ENCODE measurements around the gene BDP1.
"Not testable (repeated sequence)": the region's sequence is repeated elsewhere in the genome, so short reads cannot be mapped to it uniquely, and the experiment has no call there.

The BDP1 gene

DNA sequence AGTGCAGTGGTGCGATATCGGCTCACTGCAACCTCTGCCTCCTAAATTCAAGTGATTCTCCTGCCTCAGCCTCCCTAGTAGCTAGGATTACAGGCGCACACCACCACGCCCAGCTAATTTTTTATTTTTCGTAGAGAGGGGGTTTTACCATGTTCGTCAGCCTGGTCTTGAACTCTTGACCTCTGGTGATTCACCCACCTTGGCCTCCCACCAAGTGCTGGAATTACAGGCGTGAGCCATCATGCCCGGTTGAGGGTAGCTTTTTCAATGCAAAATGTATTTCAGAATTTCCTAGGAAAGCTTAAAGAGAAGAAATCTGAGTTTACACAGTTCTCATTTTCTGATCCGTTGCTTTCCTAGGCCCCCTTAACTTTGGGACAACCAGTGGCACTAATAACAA is 15.7 kb downstream of the BDP1 start:
- no peak for DNase-seq (ENCODE audit: low read depth)

- no peak for DNase-seq (ENCODE audit: low read depth)
Measured at GRCh38 chr5:71475788-71476384, 20.4 kb downstream of the BDP1 start.

GRCh38 chr5:71481441-71481840 is 26.0 kb downstream of the BDP1 start:
- no peak for DNase-seq (ENCODE audit: low read depth)

GRCh38 chr5:71482132-71482531 is 26.7 kb downstream of the BDP1 start:
- DNase-seq (ENCODE audit: low read depth): no peak

GRCh38 chr5:71483355-71483754 is 27.9 kb downstream of the BDP1 start:
- DNase-seq (ENCODE audit: low read depth): no peak

- no peak for DNase-seq (ENCODE audit: low read depth)
Measured at GRCh38 chr5:71492817-71493615, 37.6 kb downstream of the BDP1 start.

- not testable (repeated sequence) for DNase-seq (ENCODE audit: low read depth)
Measured at GRCh38 chr5:71494202-71494601, 38.8 kb downstream of the BDP1 start.

- not testable (repeated sequence) for DNase-seq (ENCODE audit: low read depth)
Measured at GRCh38 chr5:71498756-71499155, 43.3 kb downstream of the BDP1 start.

- no peak for DNase-seq (ENCODE audit: low read depth)
Measured at GRCh38 chr5:71503536-71503935, 48.1 kb downstream of the BDP1 start.

GRCh38 chr5:71522151-71522550 is 66.7 kb downstream of the BDP1 start:
- DNase-seq (ENCODE audit: low read depth): no peak

DNA sequence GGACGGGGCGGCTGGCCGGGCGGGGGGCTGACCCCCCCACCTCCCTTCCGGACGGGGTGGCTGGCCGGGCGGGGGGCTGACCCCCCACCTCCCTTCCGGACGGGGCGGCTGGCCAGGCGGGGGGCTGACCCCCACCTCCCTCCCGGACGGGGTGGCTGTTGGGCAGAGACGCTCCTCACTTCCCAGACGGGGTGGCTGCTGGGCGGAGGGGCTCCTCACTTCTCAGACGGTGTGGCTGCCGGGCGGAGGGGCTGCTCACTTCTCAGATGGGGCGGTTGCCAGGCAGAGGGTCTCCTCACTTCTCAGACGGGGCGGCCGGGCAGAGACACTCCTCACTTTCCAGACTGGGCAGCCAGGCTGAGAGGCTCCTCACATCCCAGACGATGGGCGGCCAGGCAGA is 70.2 kb downstream of the BDP1 start:
- not testable (repeated sequence) for DNase-seq (ENCODE audit: low read depth)

DNA sequence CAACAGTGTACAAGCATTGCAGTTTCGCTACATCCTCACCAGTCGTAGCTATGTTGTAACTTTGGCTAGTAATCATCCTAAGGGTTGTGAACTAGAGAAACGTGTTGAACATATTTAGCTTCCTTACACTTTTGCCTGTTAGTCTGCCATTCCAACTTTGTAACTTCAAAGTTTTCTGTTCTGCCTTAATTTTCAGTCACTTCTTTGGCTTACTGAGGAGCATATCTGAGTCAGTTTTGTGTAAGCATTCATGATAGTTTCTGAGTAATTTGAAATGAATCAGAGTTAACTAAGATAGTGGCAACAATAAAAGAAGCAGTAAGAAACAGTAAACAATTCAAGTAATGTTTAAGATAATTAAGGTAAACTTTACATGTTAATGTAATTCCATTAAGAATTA is 72.8 kb downstream of the BDP1 start:
- DNase-seq (ENCODE audit: low read depth): no peak

GRCh38 chr5:71529682-71530081 is 74.2 kb downstream of the BDP1 start:
- DNase-seq (ENCODE audit: low read depth): no peak

DNA sequence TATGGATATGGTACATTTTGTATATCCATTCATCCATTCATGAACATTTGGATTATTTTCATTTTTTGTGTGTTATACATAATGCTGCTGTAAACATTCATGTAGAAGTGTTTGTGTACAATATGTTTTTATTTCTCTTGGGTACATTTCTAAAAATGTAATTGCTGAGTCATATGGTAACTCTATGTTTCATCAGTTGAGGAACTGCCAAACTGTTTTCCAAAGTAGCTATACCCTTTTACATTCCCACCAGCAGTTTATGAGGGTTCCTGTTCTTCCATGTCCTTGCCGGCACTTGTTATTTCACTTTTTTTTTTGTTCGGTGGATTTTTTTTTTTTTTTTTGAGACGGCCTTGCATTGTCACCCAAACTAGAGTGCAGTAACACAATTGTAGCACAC is 77.7 kb downstream of the BDP1 start:
- DNase-seq (ENCODE audit: low read depth): no peak

DNA sequence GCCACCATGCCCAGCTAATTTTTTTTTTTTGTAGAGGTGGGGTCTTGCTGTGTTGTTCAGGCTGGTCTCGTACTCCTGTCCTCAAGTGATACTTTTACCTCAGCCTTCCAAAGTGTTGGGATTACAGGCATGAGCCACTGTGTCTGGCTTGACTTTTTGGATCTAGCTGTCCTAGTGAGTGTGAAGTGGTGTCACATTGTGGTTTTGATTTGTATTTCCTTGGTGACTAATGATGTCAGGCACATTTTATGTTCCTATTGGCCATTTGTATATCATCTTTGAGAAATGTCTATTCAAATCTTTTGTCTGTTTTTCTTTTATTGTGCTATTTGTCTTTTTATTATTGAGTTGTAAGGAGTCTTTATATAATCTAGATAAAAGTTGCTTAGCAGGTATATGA is 78.2 kb downstream of the BDP1 start:
- DNase-seq (ENCODE audit: low read depth): no peak

DNA sequence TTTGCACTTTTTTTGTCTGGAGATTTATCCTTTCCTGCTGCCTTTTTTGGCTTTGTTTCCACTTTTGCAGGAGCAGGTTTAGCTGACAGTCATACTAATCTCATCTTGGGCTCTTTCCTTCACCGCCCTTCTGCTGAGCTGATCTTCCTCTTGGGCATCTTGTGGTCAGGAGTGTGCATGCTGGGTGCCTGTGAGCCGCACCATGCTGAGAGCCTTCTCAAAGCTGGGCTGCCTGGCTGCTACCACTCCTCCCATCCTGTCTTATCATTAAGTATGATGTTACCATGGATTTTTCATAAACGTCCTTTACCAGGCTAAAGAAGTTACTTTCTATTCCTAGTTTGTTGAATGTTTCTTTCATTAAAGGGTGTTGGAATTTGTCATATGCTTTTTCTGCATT is 82.2 kb downstream of the BDP1 start:
- no peak for DNase-seq (ENCODE audit: low read depth)

DNA sequence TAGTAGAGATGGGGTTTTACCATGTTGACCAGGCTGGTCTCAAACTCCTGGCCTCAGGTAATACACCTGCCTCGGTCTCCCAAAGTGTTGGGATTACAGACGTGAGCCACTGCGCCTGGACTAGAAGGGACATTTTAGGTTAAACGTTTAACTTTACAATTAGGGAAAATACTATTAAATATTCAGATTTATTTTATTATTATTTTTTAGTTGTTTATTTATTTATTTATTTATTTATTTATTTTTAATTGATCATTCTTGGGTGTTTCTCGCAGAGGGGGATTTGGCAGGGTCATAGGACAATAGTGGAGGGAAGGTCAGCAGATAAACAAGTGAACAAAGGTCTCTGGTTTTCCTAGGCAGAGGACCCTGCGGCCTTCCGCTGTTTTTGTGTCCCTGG is 95.4 kb downstream of the BDP1 start:
- not testable (repeated sequence) for DNase-seq (ENCODE audit: low read depth)

GRCh38 chr5:71551582-71551981 is 96.1 kb downstream of the BDP1 start:
- not testable (repeated sequence) for DNase-seq (ENCODE audit: low read depth)

- not testable (repeated sequence) for DNase-seq (ENCODE audit: low read depth)
Measured at GRCh38 chr5:71552026-71552749, 96.7 kb downstream of the BDP1 start.

- DNase-seq (ENCODE audit: low read depth): no peak
Measured at GRCh38 chr5:71563161-71563560, 107.7 kb downstream of the BDP1 start.

DNA sequence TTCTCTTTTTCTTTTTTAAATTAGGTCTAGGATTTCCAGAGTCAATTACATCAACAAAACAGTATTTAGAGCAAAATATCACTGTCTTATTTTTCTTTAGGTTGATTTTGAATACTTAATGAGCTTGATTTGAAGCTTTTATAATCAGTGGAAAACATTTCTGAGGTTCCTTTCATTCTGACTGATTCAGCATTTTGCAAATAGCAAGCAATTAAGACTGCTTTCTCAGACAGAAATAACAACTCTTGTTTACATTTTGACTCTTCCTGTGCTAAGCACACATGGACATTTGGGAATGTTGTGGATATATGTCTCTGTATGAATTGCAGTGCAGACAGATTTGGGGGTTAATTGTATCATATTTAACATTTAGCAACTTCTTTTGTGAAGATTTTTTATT is 109.4 kb downstream of the BDP1 start:
- DNase-seq (ENCODE audit: low read depth): no peak

DNA sequence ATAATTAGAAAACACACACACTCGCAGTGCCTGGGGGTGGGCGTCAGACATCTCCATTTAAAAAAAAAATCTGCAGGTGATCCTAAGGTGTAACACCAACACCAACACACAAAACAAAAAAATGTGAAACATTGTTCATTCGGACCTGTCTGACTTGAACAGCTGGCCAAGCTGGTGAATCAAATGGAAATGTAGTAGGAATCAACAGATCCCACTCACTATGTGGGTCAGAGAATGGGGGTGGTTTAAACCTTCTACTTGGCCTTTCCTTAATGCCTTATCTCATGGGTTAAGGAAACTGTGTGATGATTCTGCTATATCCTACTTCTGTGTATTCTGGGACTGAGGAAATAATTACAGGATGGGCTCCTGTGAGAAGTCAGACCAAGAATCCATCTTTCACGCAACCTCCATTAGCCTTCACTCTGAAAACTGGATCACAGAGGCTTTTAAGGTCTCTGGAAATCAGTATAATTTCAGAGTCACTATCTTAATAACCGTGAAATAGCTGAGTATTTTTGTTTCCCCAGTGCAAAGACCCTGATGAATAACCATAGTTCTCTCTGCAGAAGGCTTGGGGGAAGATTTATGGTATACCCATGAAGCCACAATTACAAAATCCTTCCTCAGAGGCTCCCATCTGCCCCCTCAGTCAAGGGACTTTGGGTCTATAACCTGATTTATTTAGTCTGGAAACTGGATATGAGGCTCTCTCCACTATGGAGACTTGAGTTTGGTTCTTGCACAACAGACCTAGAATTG is 114.5 kb downstream of the BDP1 start:
- DNase-seq (ENCODE audit: low read depth): no peak

All from stimulated activated CD8-positive, alpha-beta memory T cell treated with anti-CD3 and anti-CD28 coated beads, Interleukin-4, amount 100 ng/mL, for 24 hours (primary cell).